Retinal pigment epithelial cell (primary cell): ENCODE results near the gene USPL1.

Experiments used
- DNase-seq: peaks from one replicate; pipeline ENCODE4 v3.0.0-alpha.2; 2010; ENCODE audit warnings: low read depth
- H3K4me3 ChIP-seq: 2 replicates; pipeline ENCODE4 v1.5.1; 2011; ENCODE audit warnings: mild to moderate bottlenecking, low read length, control low read depth, moderate library complexity
- TF ChIP-seq, protein P1 (sequence below): conservative IDR thresholded peaks from 2 replicates; pipeline ENCODE4 v1.5.1; 2011; ENCODE audit warnings: low read depth, low read length, control low read depth, inconsistent platforms

The USPL1 gene

DNA sequence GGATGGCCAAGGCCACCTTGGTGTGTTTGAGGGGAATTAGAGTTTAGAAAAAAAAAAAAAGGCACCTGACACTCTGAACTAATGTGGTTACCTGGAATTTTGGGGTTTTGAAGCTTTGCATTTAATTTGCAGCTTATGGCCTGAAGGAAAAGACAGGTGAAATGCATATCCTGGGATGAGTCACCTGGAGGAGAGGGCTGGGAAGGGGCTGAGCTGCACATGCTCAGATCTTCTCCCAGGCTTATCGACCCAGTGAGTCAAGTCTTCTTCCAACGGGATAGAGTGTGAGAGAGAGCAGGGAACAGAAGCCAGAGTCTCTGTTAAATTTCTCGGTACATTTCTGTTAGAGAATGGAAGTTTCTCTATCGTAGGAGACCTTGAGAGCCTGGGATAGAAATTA, 88.0 kb downstream of the USPL1 start:
- DNase-seq = no peak
- H3K4me3 ChIP-seq = no peak overlapping the region
- TF ChIP-seq, protein P1, sequence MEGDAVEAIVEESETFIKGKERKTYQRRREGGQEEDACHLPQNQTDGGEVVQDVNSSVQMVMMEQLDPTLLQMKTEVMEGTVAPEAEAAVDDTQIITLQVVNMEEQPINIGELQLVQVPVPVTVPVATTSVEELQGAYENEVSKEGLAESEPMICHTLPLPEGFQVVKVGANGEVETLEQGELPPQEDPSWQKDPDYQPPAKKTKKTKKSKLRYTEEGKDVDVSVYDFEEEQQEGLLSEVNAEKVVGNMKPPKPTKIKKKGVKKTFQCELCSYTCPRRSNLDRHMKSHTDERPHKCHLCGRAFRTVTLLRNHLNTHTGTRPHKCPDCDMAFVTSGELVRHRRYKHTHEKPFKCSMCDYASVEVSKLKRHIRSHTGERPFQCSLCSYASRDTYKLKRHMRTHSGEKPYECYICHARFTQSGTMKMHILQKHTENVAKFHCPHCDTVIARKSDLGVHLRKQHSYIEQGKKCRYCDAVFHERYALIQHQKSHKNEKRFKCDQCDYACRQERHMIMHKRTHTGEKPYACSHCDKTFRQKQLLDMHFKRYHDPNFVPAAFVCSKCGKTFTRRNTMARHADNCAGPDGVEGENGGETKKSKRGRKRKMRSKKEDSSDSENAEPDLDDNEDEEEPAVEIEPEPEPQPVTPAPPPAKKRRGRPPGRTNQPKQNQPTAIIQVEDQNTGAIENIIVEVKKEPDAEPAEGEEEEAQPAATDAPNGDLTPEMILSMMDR = no peak

DNA sequence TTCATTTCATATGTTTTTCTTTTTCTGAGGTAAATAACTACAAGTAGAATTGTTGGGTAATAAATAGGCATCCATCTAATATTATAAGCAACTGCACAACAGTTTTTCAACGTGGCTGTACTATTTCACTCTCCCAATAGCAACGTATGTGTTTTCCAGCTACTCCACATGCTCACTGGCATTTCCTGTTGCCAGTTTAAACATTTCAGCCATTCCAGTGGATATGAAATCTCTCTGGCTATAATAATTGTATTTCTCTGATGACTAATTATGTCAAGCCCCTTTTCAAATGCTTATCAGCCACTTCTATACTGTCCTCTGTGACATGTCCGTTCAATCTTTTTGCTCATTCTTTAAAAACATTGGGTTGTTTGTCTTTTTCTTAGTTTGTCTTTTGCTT, 90.8 kb downstream of the USPL1 start:
- no peak overlapping the region for H3K4me3 ChIP-seq
- TF ChIP-seq, protein P1 = no peak
- DNase-seq = no peak
